Measurements from ENCODE around the gene CNTRL.

DNA sequence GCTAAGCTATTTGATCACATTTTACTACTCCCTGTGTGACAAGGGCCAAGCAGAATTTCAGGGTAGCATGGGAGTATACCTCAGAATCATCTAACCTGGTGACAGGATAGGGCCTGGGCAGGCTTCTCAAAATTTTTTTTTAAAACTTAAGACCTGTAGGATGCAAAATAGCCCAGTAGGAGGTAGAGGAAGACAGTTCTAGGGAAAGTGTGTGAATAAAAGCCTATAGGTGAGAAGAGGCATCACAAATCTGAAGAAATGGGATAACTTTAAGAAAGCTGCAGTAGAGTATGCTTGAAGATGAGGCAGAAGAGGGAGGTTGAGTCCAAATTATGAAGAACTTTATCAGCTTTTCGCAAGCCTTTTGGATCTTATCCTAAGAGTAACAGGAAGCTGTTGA, 32.3 kb downstream of the CNTRL start:
- no peak for TF ChIP-seq SUZ12 (IDR thresholded peaks at IDR 0.05; ENCODE audit: extremely low read depth, insufficient read depth, insufficient read length)
- no peak for TF ChIP-seq YY1 (IDR thresholded peaks at IDR 0.05; ENCODE audit: insufficient read depth, insufficient read length)
